Suprapubic skin (tissue), 3 donors: ENCODE data around the gene CPD.

Experiments used
- EP300 ChIP-seq: sonication (generic); formaldehyde crosslinking; IDR thresholded peaks from one replicate; pipeline ENCODE4 v1.6.1; 2017; ENCODE audit warnings: antibody characterized with exemption
- POLR2A ChIP-seq, 2 donors: fragments of 450-650 bp; IDR thresholded peaks; one replicate each; pipeline ENCODE4 v1.6.1; 2017; ENCODE audit warnings: antibody characterized with exemption in 2 of 2, mild to moderate bottlenecking in 2 of 2, moderate library complexity in 2 of 2
- TF ChIP-seq, protein P1 (sequence below), 2 donors: fragments of 200-600 bp in 1 of 2; fragments of 450-650 bp in 1 of 2; sonication (generic) in 1 of 2; IDR thresholded peaks; one replicate each; pipeline ENCODE4 v1.5.1; 2016 to 2019; ENCODE audit warnings: antibody characterized with exemption in 2 of 2, mild to moderate bottlenecking in 1 of 2, moderate library complexity in 1 of 2

DNA sequence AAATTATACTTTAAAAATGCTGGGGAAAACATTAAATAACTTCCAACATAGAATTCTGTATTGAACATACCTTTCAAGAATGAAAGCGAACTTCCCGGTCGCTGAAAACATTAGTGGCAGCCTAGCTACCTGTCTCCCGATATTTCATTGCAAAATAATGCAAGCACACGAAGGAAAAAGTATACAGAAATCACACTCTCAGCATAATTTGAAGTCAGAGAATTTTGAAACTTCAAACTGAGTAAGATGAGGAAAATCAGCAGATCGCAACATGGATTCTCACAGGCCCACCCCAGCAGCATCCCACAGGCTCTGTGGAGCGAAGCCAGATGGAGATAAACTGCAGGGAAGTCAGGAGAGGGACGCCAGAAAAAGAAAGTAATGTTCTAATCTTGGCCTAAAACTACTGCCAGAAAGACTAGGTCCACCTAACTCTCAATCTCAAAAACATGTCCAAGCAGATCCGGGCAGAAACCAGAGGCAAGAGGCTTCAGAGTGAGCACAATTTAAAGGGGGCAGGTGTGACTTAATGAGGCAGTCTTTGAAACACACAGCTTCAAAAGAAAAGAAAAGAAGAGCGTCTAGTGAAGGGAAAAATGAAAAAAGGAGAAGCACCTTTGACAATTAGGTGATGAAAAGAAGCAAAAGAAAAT is 93.6 kb downstream of the CPD start:
- TF ChIP-seq, protein P1, sequence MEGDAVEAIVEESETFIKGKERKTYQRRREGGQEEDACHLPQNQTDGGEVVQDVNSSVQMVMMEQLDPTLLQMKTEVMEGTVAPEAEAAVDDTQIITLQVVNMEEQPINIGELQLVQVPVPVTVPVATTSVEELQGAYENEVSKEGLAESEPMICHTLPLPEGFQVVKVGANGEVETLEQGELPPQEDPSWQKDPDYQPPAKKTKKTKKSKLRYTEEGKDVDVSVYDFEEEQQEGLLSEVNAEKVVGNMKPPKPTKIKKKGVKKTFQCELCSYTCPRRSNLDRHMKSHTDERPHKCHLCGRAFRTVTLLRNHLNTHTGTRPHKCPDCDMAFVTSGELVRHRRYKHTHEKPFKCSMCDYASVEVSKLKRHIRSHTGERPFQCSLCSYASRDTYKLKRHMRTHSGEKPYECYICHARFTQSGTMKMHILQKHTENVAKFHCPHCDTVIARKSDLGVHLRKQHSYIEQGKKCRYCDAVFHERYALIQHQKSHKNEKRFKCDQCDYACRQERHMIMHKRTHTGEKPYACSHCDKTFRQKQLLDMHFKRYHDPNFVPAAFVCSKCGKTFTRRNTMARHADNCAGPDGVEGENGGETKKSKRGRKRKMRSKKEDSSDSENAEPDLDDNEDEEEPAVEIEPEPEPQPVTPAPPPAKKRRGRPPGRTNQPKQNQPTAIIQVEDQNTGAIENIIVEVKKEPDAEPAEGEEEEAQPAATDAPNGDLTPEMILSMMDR (IDR thresholded peaks at IDR 0.05) = no peak
- TF ChIP-seq POLR2A (IDR thresholded peaks at IDR 0.05) (no peak), EP300 (no peak)
